Measurements from ENCODE around the gene LRMDA.

- no peak for TF ChIP-seq CTCF (IDR thresholded peaks at IDR 0.05; ENCODE audit: insufficient read depth, low read length, poor library complexity, severe bottlenecking)
- TF ChIP-seq EZH2phosphoT487 (conservative IDR thresholded peaks at IDR 0.05; ENCODE audit: low read length) = no peak
Observed at GRCh38 chr10:76311752-76312636, 880.6 kb downstream of the LRMDA start.

All from SU-DHL-6 (cell line).